Urinary bladder (tissue), 4 donors: ENCODE results near the gene RTEL1. TPM values are rescaled to one million over a fixed set of nuclear protein-coding genes. Genes with fewer than 3 reads are reported as not detected.

Source experiments
- DNase-seq: peaks from one replicate; pipeline ENCODE4 v3.0.0-alpha.2; 2015; ENCODE audit errors: extremely low spot score
- H3K27ac ChIP-seq: one replicate; pipeline ENCODE4 v1.5.1; 2013; ENCODE audit warnings: low read depth, mild to moderate bottlenecking, moderate library complexity
- H3K36me3 ChIP-seq: one replicate; pipeline ENCODE4 v1.6.1; 2013; ENCODE audit warnings: mild to moderate bottlenecking, moderate library complexity; ENCODE audit not compliant: insufficient read depth
- H3K4me1 ChIP-seq: one replicate; pipeline ENCODE4 v1.6.1; 2013; ENCODE audit warnings: mild to moderate bottlenecking, moderate library complexity; ENCODE audit not compliant: insufficient read depth
- H3K4me3 ChIP-seq: one replicate; pipeline ENCODE4 v1.5.1; 2013; ENCODE audit warnings: low read depth, low read length
- WGBS: extraction: QIAGEN DNeasy Blood & Tissue Kit; methylation state at CpG from one replicate; pipeline ENCODE4 v1.1.7; 2013; 5-methylcytosine and 5-hydroxymethylcytosine counted together
- polyA plus RNA-seq: library from polyadenylated mRNA; stranded (reverse); fragments of 200-250 nt; gene quantifications from one replicate; pipeline ENCODE4 v1.2.3, GENCODE V29; 2013
- total RNA-seq: library from RNA; depleted of rRNA; stranded (reverse); fragments of >200 nt; gene quantifications from one replicate; pipeline ENCODE4 v1.2.3, GENCODE V29; 2014
- donor health status: healthy with polysubstance abuse.
- donor health status: healthy.

The RTEL1 gene
- total and polyA plus RNA-seq, 2 donors = 12.3 to 13.3 TPM

DNA sequence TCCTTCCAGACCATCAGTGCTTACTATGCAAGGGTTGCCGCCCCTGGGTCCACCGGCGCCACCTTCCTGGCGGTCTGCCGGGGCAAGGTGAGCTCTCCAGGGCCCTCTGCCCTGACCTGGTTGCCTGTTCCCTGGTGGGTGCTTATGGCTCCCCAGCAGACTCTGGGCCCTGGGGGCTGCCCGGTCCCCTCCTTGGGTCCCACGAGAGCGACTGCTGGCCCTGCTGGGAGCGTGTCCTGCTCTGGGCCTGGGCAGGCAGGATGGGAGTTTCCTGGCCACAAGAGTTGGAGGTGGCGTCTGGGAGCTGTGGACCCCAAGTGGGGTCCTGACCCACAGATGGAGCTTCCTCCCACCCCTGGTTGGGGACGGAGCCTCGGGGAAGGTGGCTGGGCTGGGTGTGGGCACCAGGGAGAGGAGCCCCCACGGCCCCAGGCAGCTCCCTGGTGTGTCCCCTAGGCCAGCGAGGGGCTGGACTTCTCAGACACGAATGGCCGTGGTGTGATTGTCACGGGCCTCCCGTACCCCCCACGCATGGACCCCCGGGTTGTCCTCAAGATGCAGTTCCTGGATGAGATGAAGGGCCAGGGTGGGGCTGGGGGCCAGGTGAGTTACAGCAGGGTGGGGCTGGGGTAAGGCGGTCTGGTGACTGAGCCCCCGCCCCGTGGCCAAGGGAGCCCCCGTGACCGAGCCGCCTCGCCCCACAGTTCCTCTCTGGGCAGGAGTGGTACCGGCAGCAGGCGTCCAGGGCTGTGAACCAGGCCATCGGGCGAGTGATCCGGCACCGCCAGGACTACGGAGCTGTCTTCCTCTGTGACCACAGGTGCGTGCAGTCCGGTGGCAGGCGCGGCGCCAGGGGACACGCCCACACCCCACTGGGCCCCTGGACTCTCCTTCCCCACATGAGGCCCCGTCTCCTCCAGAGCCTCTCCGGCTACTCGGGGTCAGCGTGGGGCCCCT lies 31.2 kb downstream of the RTEL1 start:
- no peaks in the 10 kb centered on the region for H3K4me1 ChIP-seq
- no peak overlapping the region for H3K27ac ChIP-seq
- DNase-seq = no peak
- no peak overlapping the region for H3K4me3 ChIP-seq
- 91% methylated on average over 44 of the region's 44 CpGs for WGBS
- H3K36me3 ChIP-seq = no peaks in the 10 kb centered on the region

DNA sequence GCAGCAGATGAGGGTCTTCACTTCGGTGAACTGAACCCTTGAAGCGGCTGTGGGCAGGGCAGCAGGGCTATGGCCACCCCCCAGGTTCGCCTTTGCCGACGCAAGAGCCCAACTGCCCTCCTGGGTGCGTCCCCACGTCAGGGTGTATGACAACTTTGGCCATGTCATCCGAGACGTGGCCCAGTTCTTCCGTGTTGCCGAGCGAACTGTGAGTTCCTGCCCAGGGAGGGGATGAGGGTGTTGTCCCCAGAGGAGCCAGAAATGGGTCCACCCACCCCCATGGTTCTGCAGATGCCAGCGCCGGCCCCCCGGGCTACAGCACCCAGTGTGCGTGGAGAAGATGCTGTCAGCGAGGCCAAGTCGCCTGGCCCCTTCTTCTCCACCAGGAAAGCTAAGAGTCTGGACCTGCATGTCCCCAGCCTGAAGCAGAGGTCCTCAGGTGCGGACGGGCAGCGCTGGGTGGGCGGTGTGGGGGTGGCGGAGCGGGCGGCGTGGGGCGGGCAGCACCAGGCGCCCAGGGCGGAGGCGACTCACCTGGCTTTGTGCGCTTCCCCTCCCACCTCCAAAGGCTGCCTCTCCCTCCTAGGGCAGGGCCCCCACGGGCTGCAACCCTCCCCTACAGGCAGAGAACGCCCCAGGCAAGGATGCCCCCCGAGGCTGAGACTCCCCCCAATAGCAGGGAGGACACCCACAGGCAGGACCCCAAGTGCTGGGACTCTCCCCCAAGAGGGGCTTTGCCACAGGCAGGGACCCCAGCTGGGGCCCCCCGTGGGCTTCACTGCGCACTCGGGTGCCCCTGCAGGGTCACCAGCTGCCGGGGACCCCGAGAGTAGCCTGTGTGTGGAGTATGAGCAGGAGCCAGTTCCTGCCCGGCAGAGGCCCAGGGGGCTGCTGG lies 32.1 kb downstream of the RTEL1 start:
- 87% methylated on average over 40 of the region's 40 CpGs for WGBS
- no peak for DNase-seq
- Histone ChIP-seq H3K4me3 (no peak overlapping the region), H3K36me3 (no peaks in the 10 kb centered on the region), H3K4me1 (no peaks in the 10 kb centered on the region), H3K27ac (no peak overlapping the region)

DNA sequence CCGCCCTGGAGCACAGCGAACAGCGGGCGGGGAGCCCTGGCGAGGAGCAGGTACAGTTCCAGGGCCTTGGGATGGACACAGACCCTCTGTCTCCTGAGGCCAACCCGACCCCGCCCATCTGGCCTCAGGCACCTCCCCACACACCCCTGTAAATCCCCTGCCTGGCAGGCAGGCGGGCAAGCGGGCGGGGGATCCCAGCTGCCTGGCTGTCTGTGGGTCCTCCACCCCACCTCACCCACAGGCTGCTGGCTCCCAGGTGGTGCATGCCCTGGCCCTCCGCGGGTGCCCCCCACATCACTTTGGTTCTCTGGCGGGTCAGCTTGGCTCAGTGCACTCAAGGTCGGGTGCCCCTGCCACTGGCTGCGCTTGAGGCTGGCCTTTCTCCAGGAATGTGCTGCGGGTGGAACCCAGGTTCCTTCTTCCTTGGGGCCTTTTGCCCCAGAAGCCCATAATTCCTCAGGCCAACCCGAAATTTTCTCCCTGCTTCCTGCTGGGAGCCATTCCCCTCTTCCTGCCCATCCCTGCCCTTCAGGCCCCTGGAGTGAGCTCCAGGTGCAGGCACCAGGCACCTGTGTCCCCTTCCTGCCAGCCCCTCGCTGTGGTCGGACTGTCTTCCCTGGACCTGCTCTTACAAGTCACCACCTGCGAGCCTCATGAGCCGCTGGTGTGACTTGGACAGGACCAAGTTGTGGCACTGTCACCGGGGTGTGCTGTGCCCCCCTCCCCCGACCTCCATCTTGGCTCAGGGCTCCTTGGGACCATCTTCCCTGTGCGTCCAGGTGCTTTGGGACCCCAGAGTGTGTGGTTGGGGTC lies 33.0 kb downstream of the RTEL1 start:
- Histone ChIP-seq H3K4me1 (no peaks in the 10 kb centered on the region), H3K4me3 (no peak overlapping the region), H3K36me3 (no peaks in the 10 kb centered on the region), H3K27ac (no peak overlapping the region)
- WGBS = 81% methylated on average over 24 of the region's 24 CpGs
- DNase-seq = no peak

GRCh38 chr20:63691711-63692435 lies 33.8 kb downstream of the RTEL1 start:
- 84% methylated on average over 21 of the region's 21 CpGs for WGBS
- no peak for DNase-seq
- Histone ChIP-seq H3K4me1 (no peaks in the 10 kb centered on the region), H3K36me3 (no peaks in the 10 kb centered on the region), H3K27ac (no peak overlapping the region), H3K4me3 (no peak overlapping the region)

GRCh38 chr20:63692436-63693082 lies 34.4 kb downstream of the RTEL1 start:
- H3K36me3 ChIP-seq = no peaks in the 10 kb centered on the region
- DNase-seq = no peak
- H3K4me1 ChIP-seq = no peaks in the 10 kb centered on the region
- H3K27ac ChIP-seq = no peak overlapping the region
- H3K4me3 ChIP-seq = no peak overlapping the region
- 70% methylated on average over 20 of the region's 20 CpGs for WGBS

DNA sequence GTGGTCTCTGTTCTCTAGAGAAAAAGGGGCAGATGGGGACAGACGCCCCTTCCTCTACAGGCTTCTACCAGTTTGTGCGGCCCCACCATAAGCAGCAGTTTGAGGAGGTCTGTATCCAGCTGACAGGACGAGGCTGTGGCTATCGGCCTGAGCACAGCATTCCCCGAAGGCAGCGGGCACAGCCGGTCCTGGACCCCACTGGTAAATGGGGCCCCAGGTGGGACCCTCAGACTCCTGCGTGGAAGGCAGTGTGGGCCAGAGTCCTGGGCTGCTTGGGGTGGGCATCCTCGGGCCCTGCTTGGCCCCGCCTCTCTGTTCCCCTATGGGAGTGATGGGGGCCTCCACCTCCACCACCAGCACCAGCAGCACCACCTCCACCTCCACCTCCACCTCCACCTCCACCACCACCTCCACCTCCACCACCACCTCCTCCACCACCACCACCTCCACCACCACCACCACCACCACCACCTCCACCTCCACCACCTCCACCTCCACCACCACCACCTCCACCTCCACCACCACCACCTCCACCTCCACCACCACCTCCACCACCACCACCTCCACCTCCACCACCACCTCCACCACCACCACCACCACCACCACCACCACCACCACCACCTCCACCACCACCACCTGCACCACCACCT lies 35.1 kb downstream of the RTEL1 start:
- H3K4me3 ChIP-seq = no peak overlapping the region
- H3K36me3 ChIP-seq = no peaks in the 10 kb centered on the region
- 78% methylated on average over 10 of the region's 10 CpGs for WGBS
- DNase-seq = no peak
- no peaks in the 10 kb centered on the region for H3K4me1 ChIP-seq
- H3K27ac ChIP-seq = no peak overlapping the region

DNA sequence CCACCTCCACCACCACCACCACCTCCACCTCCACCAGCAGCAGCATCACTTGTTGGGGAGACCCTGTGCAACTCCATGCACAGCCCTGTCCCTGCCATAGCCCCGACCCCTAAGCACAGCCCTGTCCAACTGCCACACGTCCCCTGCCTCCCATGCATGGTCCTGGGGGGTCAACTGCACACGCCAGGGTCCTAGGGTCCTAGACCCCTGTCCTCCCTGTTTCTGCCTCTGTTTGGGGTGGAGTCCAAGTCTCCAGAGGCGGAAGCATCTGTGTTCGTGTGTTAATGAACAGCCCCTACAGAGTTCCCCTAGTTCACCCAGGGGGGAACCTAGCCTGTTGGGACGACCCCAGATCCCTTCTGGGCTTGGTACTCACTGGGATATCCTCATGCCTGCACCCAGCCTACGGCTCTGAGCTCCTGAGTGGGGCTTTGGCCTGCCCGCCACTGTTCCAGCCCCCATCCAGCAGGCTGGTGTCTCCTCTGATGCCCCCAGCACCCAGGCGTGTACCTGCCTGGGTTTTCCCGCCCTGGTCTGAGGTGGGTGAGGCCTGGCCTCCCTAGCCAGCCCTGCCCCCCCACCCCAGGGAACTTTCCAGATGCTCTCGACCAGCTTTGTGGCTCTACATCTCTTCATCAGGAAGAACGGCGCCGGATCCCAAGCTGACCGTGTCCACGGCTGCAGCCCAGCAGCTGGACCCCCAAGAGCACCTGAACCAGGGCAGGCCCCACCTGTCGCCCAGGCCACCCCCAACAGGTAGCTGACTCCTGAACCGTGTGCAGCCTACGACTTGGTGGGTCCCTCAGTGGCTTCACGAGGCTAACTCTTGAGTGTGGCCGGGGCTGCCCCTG lies 35.8 kb downstream of the RTEL1 start:
- no peak for DNase-seq
- Histone ChIP-seq H3K4me1 (no peaks in the 10 kb centered on the region), H3K27ac (no peak overlapping the region), H3K4me3 (no peak overlapping the region), H3K36me3 (no peaks in the 10 kb centered on the region)
- 92% methylated on average over 21 of the region's 21 CpGs for WGBS

- WGBS = 88% methylated on average over 37 of the region's 37 CpGs
- Histone ChIP-seq H3K4me1 (no peaks in the 10 kb centered on the region), H3K27ac (no peak overlapping the region), H3K4me3 (no peak overlapping the region), H3K36me3 (no peaks in the 10 kb centered on the region)
- DNase-seq = no peak
Observed at GRCh38 chr20:63694584-63695423, 36.7 kb downstream of the RTEL1 start.

- 80% methylated on average over 25 of the region's 25 CpGs for WGBS
- Histone ChIP-seq H3K27ac (no peak overlapping the region), H3K4me1 (no peaks in the 10 kb centered on the region), H3K4me3 (no peak overlapping the region), H3K36me3 (no peaks in the 10 kb centered on the region)
- no peak for DNase-seq
Observed at GRCh38 chr20:63695424-63696305, 37.6 kb downstream of the RTEL1 start.

- Histone ChIP-seq H3K4me1 (no peaks in the 10 kb centered on the region), H3K4me3 (no peak overlapping the region), H3K27ac (no peak overlapping the region), H3K36me3 (no peaks in the 10 kb centered on the region)
- DNase-seq = no peak
- 35% methylated on average over 6 of the region's 6 CpGs for WGBS
Observed at GRCh38 chr20:63696306-63696627, 38.2 kb downstream of the RTEL1 start.
